Pancreas (tissue), 10 donors: ENCODE measurements around the gene UBE2H. TPM values are rescaled to one million over a fixed set of nuclear protein-coding genes. Genes with fewer than 3 reads are reported as not detected.

ENCODE experiments used
- ATAC-seq, 4 donors: fragments of 200-7000 bp; cut with Tn5 transposase; one replicate each; pipeline versions ENCODE4 v1.8.0 to v1.9.1; 2020; ENCODE audit warnings: mild to moderate bottlenecking in 4 of 4, moderate library complexity in 4 of 4
- DNase-seq, 6 donors: peaks; one replicate each; pipeline ENCODE4 v3.0.0-alpha.2; 2020
- FAIRE-seq: peaks from 2 replicates; lab custom pipeline; 2012; peaks lifted over from hg19 to GRCh38; lab: Jason Lieb, UNC
- H3K27ac ChIP-seq, 4 donors: fragments of 200-600 bp; sonication (generic); 1 replicate in 3 of 4; 2 replicates in 1 of 4; pipeline versions ENCODE4 v1.5.0 to v1.8.0; 2020
- H3K27me3 ChIP-seq, 4 donors: fragments of 200-600 bp; one replicate each; pipeline ENCODE4 v1.8.0; 2021
- H3K36me3 ChIP-seq, 3 donors: fragments of 200-600 bp; sonication (generic) in 1 of 3; one replicate each; pipeline versions ENCODE4 v1.5.0 to v1.8.0; 2020 to 2021
- H3K4me1 ChIP-seq, 3 donors: fragments of 200-600 bp; one replicate each; pipeline ENCODE4 v1.8.0; 2021
- H3K4me3 ChIP-seq, 4 donors: fragments of 200-600 bp; sonication (generic) in 2 of 4; one replicate each; pipeline versions ENCODE4 v1.5.0 to v1.8.0; 2020 to 2021
- H3K9me3 ChIP-seq, 4 donors: fragments of 200-600 bp; one replicate each; pipeline ENCODE4 v1.8.0; 2021
- CTCF ChIP-seq, 4 donors: fragments of 200-600 bp; sonication (generic) in 3 of 4; IDR thresholded peaks; one replicate each; pipeline versions ENCODE4 v1.5.0 to v1.8.0; 2021; ENCODE audit warnings: antibody characterized with exemption in 4 of 4
- WGBS, 2 donors: extraction: QIAGEN DNeasy Blood & Tissue Kit; methylation state at CpG; one replicate each; pipeline ENCODE4 v1.1.7; 2013; 5-methylcytosine and 5-hydroxymethylcytosine counted together
- intact Hi-C, 3 donors: fragments of 100-400 bp; cut with DNase I; formaldehyde crosslinking; loops; one replicate each; pipeline versions ENCODE4 v1.11.1 to v1.14.2; 2022
- polyA plus RNA-seq, 2 donors: library from polyadenylated mRNA; stranded (reverse); fragments of 200-250 nt; gene quantifications; one replicate each; pipeline ENCODE4 v1.2.3, GENCODE V29; 2013
- total RNA-seq, 6 donors: library from RNA; stranded (reverse); fragmentation: NEBNext Ultra II Directional in 4 of 6; extraction: Animal tissue kit (Norgen Biotek cat#: 25700) in 4 of 6; gene quantifications; one replicate each; pipeline versions ENCODE4 v1.2.1 to v1.2.4, GENCODE V29; 2021 to 2023
- donor health status: healthy with polysubstance abuse.
- donor health status: DM: no; HTN: no; CAD: no; lungs with moderate emphysema.
- donor health status: DM: no; HTN: no; CAD: no.
- donor health status: control.
- donor health status: control.
- donor health status: Bipolar disorder and iron deficiency.
- donor health status: DM: yes; HTN: yes; CAD: no.
- donor health status: DM: no; HTN: no; CAD: no.
- donor health status: DM: no; HTN: no; CAD: no.
- donor health status: DM: yes; HTN: yes; CAD: no.

UBE2H gene
- total and polyA plus RNA-seq, 8 donors: 16.7 to 85.6 (median 62.6) TPM

- FAIRE-seq (no peak), ATAC-seq (peak; percentile 42 to 65 (median 58)), DNase-seq (no peak)
- Histone ChIP-seq H3K27me3 (no peaks in the 10 kb centered on the region), H3K4me3 (no peak overlapping the region), H3K36me3 (peaks cover 0 to 12% (median 0%) of the 10 kb centered on the region in 3 donors), H3K4me1 (peaks cover 28 to 37% (median 34%) of the 10 kb centered on the region in 3 donors), H3K9me3 (no peaks in the 10 kb centered on the region), H3K27ac (peak overlapping the region in 3 of 4 donors; percentile 2 to 52 (median 27))
- no peak for TF ChIP-seq CTCF (IDR thresholded peaks at IDR 0.05)
- intact Hi-C loops: no loop called here
- 29 to 34% methylated on average over 5 of the region's 5 CpGs for WGBS, 2 donors
These were observed 76.9 kb downstream of the UBE2H start for GRCh38 chr7:129875745-129876411.

GRCh38 chr7:129875160-129875559 lies 77.6 kb downstream of the UBE2H start:
- H3K9me3 ChIP-seq: no peaks in the 10 kb centered on the region
- FAIRE-seq: peak; percentile 63

GRCh38 chr7:129874722-129875121 lies 78.0 kb downstream of the UBE2H start:
- no peaks in the 10 kb centered on the region for H3K9me3 ChIP-seq
- H3K27me3 ChIP-seq: no peaks in the 10 kb centered on the region
- no peak for DNase-seq
- TF ChIP-seq CTCF (IDR thresholded peaks at IDR 0.05): no peak
- H3K4me3 ChIP-seq: no peak overlapping the region
- intact Hi-C loops: no loop called here
- H3K4me1 ChIP-seq: peaks cover 28 to 37% (median 34%) of the 10 kb centered on the region in 3 donors
- peaks cover 0 to 12% (median 0%) of the 10 kb centered on the region in 3 donors for H3K36me3 ChIP-seq
- H3K27ac ChIP-seq: no peak overlapping the region
- 78 to 82% methylated on average over 4 of the region's 4 CpGs for WGBS, 2 donors
- FAIRE-seq: no peak
- no peak for ATAC-seq

More at GRCh38 chr7:129875160-129875559, 77.6 kb downstream of the UBE2H start:
- DNase-seq (no peak), ATAC-seq (peak in 1 of 4 donors; percentile 7)
- intact Hi-C loops: no loop called here
- Histone ChIP-seq H3K27me3 (no peaks in the 10 kb centered on the region), H3K27ac (peak overlapping the region in 2 of 4 donors; percentile 27 to 52), H3K36me3 (peaks cover 0 to 12% (median 0%) of the 10 kb centered on the region in 3 donors), H3K4me3 (no peak overlapping the region), H3K4me1 (peaks cover 28 to 37% (median 34%) of the 10 kb centered on the region in 3 donors)
- 21 to 25% methylated on average over 2 of the region's 2 CpGs for WGBS, 2 donors
- TF ChIP-seq CTCF (IDR thresholded peaks at IDR 0.05): no peak

- peaks cover 18 to 25% (median 24%) of the 10 kb centered on the region in 3 donors for H3K4me1 ChIP-seq
- 97 to 100% methylated on average over 5 of the region's 5 CpGs for WGBS, 2 donors
- TF ChIP-seq CTCF (IDR thresholded peaks at IDR 0.05): no peak
- no peak for DNase-seq
- no peaks in the 10 kb centered on the region for H3K36me3 ChIP-seq
- FAIRE-seq: no peak
- no peak overlapping the region for H3K27ac ChIP-seq
- no peak for ATAC-seq
- H3K4me3 ChIP-seq: no peak overlapping the region
- intact Hi-C loops: no loop called here
- no peaks in the 10 kb centered on the region for H3K27me3 ChIP-seq
- H3K9me3 ChIP-seq: no peaks in the 10 kb centered on the region
These were observed 80.7 kb downstream of the UBE2H start for GRCh38 chr7:129872054-129872453.

- Histone ChIP-seq H3K4me3 (no peak overlapping the region), H3K9me3 (no peaks in the 10 kb centered on the region), H3K4me1 (peaks cover 20 to 23% (median 21%) of the 10 kb centered on the region in 3 donors), H3K27me3 (no peaks in the 10 kb centered on the region), H3K36me3 (no peaks in the 10 kb centered on the region), H3K27ac (no peak overlapping the region)
- DNase-seq (no peak), ATAC-seq (no peak), FAIRE-seq (no peak)
- WGBS, 2 donors: 64 to 73% methylated on average over 4 of the region's 4 CpGs
- intact Hi-C loops: no loop called here
- TF ChIP-seq CTCF (IDR thresholded peaks at IDR 0.05): no peak
These were observed 82.1 kb downstream of the UBE2H start for GRCh38 chr7:129870668-129871067.
